GM20431 (cell line): Measurements from ENCODE around the gene CSTF1.

Experiments
- in situ Hi-C: fragments of 300-500 bp; cut with MseI, MboI; formaldehyde crosslinking; loops from one replicate; pipeline ENCODE4 v1.15.0; 2020; ENCODE audit warnings: low sequenced_read_pairs; ENCODE audit not compliant: unreplicated experiment

Gene CSTF1

DNA sequence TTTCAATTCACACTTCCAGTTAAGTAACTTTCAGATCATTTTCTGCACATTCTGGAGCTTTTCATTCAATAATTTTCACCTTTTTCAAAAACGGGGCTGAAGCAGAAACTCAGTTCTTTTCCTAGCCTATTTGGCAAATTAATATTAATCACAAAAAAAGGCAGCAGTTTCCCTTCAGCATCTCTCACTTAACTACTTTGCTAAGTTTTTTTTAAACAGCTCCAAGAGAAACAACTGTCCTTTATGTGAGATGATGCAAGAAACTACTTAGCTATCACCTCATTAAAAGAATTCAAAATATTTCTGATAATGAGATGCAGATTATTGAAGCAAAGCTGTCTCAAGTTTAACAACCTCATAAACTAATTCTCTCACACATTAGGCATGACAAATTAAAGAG, 31.4 kb downstream of the CSTF1 start:
- in situ Hi-C loops, result no loop called here

DNA sequence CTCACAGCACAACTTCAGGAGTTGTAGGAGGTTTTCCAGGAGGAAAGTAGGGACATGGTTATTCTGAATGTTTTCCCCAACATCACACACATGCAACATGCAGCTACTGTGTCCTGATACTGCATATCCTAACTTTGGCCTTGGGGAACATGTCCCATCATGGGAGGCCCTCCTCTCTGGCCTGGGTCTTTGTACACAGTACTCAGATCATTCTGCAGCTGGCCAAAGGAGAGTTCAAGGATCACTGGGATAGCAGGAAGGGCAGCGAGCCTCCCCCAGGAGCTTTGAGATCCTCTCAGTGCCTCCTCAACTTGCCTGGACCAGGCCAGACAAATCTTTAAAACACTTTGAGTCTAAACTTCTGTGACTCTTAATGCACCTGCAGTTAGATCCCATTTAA, 32.5 kb downstream of the CSTF1 start:
- in situ Hi-C loops, result no loop called here

DNA sequence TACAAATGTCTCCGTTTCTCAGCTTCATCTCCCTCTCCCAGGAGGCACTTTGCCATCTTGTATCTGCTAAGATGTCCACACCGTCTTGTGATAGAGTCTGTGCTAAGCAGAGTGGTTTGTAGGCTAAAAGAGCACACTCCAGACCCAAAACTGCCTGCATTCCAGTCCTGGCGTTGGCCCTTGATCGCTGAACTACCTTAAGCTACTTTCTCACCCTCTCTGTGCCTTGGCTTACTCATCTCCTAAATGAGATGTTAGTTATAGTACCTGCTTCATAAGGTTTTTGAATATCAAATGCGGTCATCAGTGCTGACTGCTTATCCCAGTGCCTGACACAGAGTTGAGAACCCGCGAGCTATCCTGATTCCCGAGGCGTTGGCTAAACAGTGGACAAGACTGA, 33.6 kb downstream of the CSTF1 start:
- in situ Hi-C loops, result no loop called here

DNA sequence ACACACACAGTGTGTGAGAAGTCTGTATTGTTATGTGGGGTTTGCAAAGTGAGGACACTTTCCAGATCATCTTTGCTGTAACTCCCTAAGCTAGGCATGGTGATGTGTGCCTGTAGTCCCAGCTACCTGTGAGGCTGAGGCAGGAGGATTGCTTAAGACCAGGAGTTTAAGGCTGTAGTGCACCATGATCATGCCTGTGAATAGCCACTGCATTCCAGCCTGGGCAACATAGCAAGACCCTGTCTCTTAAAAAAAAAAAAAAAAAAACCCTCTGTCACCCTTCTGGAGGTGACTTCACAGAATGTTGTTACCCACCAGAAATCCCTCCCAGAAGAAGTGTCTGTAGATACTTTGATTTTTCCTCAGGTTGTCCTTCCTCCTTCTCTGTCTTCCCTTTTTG, 34.5 kb downstream of the CSTF1 start:
- in situ Hi-C loops, result no loop called here

DNA sequence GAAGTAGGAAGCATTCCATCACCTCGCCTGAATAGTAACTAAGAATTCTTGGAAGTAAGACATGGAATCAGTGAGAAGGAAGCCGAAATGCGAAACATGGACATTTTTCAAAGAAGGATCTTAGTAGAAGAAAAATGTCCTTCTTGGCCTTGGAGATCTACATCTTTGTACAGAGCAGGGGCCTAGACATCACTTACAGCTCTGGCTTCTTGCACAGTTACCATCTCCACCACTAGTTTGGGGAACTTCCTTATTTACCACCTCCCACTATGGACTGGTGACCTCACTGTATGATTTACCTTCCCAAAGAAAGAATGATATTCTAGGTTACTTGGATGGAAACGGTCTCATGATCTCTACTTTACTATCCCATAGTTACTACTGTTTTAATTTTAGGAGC, 35.4 kb downstream of the CSTF1 start:
- in situ Hi-C loops, result no loop called here

DNA sequence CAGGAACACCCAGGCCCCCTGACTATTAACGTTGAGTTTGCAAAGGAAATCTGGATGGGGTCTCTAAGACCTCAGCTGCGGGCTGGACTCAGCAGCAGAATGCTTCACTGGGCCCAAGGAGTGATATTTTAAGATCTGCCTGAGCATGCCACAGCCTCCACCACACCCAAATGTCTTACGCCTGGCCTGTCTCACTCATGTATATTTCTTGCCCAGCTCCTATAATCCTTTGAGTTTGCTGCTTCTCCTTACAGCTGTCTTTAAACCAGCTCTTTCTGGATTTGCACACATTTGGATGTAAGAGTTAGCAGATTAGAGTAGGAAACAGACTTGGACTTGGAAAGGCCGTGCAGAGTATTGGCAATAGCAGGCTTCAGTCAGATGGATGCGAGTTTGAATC, 36.0 kb downstream of the CSTF1 start:
- in situ Hi-C loops, result no loop called here

DNA sequence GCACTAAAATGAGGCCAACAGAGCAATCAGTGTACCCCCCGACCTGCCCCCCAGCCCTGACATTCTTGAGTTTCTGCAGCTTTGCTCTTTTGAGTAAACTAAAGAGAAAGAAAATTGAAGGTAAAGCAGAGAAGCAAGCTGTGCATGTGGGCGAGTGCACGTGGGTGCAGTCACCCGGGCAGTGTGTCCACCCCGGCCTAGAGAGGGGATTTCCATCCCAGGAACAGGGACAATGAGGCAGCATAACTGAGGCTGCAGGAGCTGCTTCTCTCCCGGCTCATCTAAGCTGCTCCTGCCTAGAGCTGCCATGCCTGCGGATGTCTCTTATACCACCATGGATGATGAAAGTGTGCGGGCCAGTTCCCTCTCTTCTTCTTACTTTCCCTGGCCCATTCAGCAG, 36.4 kb downstream of the CSTF1 start:
- in situ Hi-C loops, result no loop called here

DNA sequence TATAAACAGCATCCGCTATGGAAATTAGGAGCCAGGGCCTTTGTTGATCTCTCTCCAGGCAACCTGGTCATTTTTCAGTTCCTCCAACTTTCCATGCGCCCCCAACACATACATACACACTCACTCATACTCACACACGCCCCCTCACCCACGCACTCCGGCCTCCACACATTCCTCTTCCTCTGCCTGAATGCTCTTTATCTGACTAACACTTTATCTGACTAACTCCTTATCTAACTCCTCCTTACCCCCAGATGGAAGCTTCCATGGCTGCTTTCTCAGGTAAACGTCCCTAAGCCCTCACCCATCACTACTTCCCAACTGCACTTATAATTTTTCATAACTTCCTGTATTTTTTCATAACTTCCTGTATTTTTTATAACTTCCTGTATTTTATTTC, 37.1 kb downstream of the CSTF1 start:
- in situ Hi-C loops, result no loop called here

DNA sequence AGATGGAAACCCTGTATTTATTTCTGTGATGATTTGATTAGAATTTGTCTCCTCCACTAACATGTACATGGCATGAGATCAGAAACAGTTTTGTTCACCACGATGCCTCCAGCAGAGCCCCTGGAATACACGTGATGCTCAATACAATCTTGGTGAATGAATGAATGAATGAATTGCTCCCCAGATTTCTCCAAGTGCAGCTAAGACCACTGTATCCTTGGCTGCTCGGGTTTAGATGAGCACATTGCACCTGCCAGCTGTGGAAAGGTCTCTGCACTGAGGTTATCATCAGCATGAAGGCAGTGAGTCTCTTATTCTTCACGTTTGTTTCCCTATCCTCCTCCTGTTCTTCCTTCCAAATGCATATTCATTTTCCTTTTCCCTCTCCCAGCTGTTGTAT, 37.5 kb downstream of the CSTF1 start:
- in situ Hi-C loops, result no loop called here

DNA sequence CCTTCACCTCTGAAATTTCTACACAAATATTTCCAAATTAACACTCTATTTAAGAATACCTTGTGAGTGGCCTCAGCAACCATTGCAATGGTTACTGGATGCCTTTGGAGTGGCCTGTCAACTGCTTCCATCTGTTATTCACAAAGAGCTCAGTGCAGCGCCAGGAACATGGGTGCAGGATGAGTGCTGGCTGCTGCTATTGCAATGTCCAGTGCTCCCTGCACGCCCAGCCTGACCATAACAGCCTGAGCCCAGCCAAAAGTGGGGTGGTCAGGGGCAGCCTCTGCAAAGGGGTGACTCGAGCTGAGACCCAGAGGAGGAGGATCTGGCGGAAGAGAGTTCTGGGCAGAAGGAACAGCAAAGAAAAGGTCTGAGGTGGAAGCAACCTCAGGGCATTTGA, 38.0 kb downstream of the CSTF1 start:
- in situ Hi-C loops, result no loop called here

DNA sequence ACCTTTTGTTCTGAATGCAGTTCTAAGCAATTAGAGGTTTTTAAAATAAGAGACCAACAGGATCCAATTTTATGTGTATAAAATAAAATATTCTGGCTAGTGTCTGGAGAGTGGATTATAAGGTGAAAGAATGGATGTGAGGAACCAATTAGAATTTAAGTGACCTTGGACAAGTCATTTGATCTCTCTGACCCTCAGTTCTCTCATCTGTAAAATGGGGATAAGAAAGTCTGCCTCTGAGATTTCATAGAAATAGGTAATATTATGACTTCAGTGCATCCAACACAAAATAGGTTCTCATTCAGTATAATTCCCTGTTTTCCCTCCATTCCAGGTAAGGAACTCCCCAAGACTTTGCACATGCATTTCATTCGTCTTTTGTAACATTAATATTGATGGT, 38.5 kb downstream of the CSTF1 start:
- in situ Hi-C loops, result no loop called here

DNA sequence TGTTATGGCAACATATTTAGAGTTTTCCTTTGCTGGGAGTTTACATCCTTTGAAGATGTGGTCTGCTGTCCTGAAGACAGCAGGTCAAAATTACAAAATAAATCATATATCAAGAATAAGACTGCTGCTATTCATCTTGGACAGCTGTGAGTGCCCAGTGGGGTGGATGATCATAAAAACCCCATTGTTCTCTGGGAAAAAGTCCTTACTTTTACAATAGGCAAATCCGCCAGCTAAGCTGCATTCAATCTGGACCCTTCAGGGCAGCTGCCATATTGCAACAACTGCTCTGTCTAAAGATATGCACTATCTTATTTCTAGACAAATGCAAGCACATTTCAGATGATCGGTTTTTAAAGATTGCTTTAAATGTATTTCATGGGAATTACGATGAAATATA, 39.0 kb downstream of the CSTF1 start:
- in situ Hi-C loops, result no loop called here

DNA sequence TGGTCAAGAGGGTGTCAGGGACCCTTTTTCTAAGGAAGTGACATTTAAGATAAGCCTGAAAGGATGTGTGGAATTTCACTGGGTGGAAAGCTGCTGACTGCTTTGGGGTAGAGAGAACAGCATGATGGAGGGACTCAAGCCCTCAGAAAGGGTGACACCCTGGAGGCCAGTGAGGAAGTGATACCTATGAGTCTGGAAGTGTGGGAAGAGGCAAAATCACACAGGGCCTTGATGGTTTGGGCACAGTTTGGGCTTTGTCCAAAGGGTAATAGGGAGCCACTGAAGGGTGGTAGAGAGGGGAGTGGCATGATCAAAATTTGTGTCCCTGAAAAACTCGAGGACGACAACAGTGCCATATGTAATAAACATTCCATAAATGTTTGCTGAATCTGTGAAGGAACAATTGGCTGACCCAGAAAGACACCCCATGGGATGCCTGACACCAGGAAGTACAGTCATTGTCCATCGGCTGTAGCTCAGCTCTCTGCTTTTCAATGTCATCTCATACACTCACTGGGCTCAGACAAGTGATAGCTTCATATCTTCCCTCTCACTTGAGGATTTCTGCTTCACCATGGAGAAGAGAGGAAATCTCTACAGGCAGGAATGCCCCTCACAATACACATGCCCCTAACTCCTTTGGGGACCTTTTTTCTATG, 40.9 kb downstream of the CSTF1 start:
- in situ Hi-C loops, result no loop called here

DNA sequence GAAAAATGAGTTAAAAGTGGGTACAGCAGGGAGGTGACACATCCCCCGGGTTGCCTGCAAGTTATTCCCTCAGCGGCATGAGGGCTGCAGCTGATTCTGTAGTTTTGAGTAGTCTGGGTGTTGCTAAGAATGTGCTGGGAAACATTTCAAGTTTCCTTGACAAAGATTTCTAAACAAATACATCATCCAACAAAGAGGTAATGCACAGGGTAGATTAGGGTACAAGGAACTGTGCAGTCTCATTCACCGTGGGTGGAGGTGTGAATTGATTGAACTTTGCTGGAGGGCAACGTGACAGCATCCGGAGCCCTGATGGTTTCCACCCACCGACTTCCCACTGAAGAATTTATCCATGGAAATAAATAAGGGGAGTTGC, 41.4 kb downstream of the CSTF1 start:
- in situ Hi-C loops, result no loop called here

DNA sequence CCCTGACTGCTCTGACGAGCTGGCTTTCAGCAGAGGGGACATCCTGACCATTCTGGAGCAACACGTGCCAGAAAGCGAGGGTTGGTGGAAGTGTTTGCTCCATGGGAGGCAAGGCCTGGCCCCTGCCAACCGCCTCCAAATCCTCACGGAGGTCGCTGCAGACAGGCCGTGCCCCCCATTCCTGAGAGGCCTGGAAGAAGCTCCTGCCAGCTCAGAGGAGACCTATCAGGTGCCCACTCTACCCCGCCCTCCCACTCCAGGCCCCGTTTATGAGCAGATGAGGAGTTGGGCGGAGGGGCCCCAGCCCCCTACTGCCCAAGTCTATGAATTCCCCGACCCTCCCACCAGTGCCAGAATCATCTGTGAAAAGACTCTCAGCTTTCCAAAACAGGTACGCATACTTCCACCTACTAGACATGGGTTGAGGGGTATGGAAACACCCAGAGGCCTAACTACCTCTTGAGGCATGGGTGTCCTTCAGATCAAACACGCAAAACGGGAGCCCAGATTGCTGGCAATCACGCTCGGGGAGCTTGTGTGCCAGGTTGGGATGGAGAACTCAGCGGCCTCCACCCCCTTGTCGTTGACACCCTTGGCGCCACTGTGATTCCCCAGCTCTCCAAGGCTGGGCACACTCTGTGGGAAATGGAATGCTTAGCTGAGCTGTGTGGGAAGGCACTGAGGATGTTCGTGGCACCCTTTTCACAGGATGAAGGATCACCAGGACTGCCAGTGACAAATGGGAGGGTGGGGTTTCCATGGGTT, 44.9 kb downstream of the CSTF1 start:
- in situ Hi-C loops, result no loop called here

DNA sequence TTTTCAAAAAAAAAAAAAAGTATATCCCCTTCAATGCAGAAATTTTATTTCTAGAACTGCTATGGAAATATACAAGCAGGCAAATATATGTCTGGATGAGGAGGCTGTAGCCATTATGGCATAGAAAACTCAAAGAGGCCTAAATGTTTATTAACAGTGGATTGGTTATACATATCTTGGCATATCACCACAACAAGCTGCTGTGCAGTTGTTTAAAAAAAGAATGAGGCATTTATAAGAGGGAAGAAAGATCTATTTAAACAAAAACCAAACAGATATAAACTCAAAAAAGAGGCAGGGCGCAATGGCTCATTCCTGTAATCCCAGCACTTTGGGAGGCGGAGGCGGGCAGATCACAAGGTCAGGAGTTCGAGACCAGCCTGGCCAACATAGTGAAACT, 45.8 kb downstream of the CSTF1 start:
- in situ Hi-C loops, result no loop called here

DNA sequence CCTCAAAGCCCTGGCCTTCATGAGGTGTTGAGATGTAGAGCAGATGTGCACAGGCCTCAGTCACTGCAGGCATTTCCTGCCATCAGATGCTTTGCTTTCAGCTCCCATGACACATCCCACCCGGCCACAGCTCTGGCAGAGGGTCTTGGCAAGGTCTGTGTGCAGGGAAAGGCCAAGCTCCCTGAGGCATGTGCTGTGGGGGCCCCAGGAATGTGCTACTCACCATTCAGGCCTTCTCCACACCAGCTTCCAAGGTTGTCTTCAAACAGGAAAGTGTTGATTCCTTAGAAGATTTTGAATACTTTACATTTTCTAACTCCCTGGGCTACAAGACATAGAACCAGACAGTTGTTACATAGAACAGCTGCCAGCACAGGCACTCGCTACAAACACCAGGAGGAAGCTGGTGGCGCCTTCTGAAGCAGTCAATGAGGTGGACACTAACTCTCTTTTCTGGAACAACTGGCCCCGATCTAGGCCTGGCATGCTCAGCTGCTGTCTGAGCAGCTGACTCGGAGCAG, 47.4 kb downstream of the CSTF1 start:
- in situ Hi-C loops, result no loop called here

DNA sequence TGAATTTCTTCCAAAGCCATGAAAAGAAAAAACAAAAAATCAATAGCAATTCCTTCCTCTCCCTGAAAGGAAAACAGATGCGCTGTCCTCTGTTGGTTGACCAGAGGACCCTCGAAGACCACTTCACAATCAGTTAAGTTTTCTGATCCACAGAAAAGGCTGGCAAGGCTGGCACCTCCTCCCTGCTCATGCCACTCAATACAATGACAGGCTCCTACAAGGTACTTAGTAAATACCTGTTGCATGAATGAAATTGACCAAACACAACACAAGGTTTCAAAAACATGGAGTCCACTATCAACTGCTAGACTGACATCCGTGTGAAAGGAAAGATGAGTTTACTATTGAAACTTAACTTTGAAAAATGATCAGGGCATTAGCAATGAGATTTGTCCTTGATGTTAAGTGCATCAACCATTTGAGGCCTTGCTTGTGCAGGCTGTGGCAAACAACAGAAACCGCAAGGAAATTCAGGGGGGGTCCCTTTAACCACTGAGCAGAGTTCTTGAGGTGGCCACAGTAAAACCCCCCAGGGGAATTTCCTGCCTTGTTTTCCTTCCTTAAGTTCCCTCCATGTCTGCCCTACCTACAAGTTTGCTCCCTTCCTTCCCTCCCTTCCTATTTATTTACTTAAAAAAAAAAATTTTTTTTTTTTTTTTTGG, 48.0 kb downstream of the CSTF1 start:
- in situ Hi-C loops, result no loop called here

DNA sequence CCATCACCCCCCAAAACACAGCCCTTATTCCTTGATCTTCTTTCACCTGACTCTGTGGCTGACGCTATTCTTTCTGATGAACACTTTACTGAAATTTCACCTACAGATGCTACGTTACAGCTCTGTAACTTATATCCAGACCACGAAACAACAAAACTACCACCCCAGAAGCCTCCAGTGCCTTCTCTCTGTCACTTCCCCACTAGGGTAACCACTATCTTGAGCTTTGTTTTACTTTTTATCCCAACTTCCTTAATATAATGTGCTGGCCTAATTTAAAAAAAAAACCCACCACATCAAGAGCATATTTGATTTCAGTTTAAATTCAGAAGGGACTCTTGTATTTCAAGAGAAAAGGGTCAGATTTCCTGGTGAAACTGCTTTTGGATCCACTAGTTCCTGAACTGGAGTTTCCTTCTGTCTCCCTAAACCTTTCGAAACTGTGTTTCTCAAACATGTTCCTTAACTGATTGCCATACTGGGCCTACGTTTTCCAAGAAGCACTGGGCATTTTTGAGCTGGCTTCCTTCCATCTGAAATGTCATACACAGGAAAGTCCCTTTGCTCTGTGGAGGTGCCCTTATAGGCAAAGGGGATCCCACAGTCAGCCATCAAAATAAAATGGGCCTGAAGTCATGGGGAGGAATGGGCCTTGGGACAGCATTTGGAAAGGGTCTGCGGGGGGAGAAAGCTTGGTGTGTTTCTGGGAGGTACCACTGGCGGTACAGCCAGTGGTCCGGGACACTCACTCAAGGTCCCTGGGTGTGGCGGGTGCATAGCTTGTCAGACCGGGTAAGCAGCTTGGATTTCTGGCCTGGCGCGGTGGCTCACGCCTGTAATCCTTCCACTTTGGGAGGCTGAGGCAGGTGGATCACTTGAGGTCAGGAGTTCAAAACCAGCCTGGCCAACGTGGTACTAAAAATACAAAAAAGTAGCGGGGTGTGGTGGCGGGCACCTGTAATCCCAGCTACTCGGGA, 50.2 kb downstream of the CSTF1 start:
- in situ Hi-C loops, result no loop called here
